MM.1S (cell line): ENCODE data around the gene PDSS2.

Experiments
- DNase-seq: peaks from one replicate; pipeline ENCODE4 v3.0.0-alpha.2; 2015
- H2AFZ ChIP-seq: fragments of 300-600 bp; sonication (generic); 2 replicates; pipeline ENCODE4 v1.6.0; 2016; ENCODE audit warnings: antibody characterized with exemption, low read length
- H3F3A ChIP-seq: fragments of 300-600 bp; sonication (generic); 2 replicates; pipeline ENCODE4 v1.6.1; 2016; ENCODE audit warnings: mild to moderate bottlenecking, antibody characterized with exemption, low read length, moderate library complexity, mixed read lengths; ENCODE audit not compliant: insufficient read depth
- H3K27ac ChIP-seq: fragments of 300-600 bp; sonication (generic); 2 replicates; pipeline ENCODE4 v1.5.1; 2016; ENCODE audit warnings: mild to moderate bottlenecking, low read length
- H3K27me3 ChIP-seq: fragments of 300-600 bp; sonication (generic); replicated peaks from 2 replicates; pipeline ENCODE4 v1.6.0; 2016; ENCODE audit warnings: low read length; ENCODE audit not compliant: insufficient read depth
- H3K36me3 ChIP-seq: fragments of 300-600 bp; sonication (generic); replicated peaks from 2 replicates; pipeline ENCODE4 v1.6.1; 2016; ENCODE audit warnings: mild to moderate bottlenecking, low read length, mixed read lengths; ENCODE audit not compliant: insufficient read depth
- H3K4me1 ChIP-seq: fragments of 300-600 bp; sonication (generic); 2 replicates; pipeline ENCODE4 v1.6.1; 2016; ENCODE audit warnings: low read length, mixed read lengths
- H3K4me2 ChIP-seq: fragments of 300-600 bp; sonication (generic); 2 replicates; pipeline ENCODE4 v1.6.0; 2016; ENCODE audit warnings: low read depth, low read length
- H3K4me3 ChIP-seq: fragments of 300-600 bp; sonication (generic); 2 replicates; pipeline ENCODE4 v1.5.1; 2016; ENCODE audit warnings: low read length, mixed read lengths
- H3K79me2 ChIP-seq: fragments of 300-600 bp; sonication (generic); 2 replicates; pipeline ENCODE4 v1.6.1; 2016; ENCODE audit warnings: mixed run types, low read length, mixed read lengths
- H3K9ac ChIP-seq: fragments of 300-600 bp; sonication (generic); 2 replicates; pipeline ENCODE4 v1.6.1; 2016; ENCODE audit warnings: low read length, mixed read lengths
- H3K9me2 ChIP-seq: fragments of 300-600 bp; sonication (generic); replicated peaks from 2 replicates; pipeline ENCODE4 v1.6.1; 2016; ENCODE audit warnings: mild to moderate bottlenecking, low read length, mixed read lengths; ENCODE audit not compliant: insufficient read depth
- H3K9me3 ChIP-seq: fragments of 300-600 bp; sonication (generic); replicated peaks from 2 replicates; pipeline ENCODE4 v1.6.1; 2016; ENCODE audit warnings: mild to moderate bottlenecking, low read length, mixed read lengths; ENCODE audit not compliant: insufficient read depth
- H4K20me1 ChIP-seq: fragments of 300-600 bp; sonication (generic); 2 replicates; pipeline ENCODE4 v1.6.1; 2016; ENCODE audit warnings: mild to moderate bottlenecking, low read length, moderate library complexity, mixed read lengths; ENCODE audit not compliant: insufficient read depth
- EZH2 ChIP-seq: fragments of 300-600 bp; sonication (generic); optimal IDR thresholded peaks from 2 replicates; pipeline ENCODE3; 2017; ENCODE audit warnings: low read depth, mild to moderate bottlenecking, antibody characterized with exemption, low read length, mixed read lengths
- EZH2phosphoT487 ChIP-seq: fragments of 300-600 bp; sonication (generic); IDR thresholded peaks from 2 replicates; pipeline ENCODE4 v1.6.1; 2018; ENCODE audit warnings: antibody characterized with exemption, low read length
- TF ChIP-seq, protein P1 (sequence below): fragments of 300-600 bp; sonication (generic); IDR thresholded peaks from 2 replicates; pipeline ENCODE4 v1.5.1; 2016; ENCODE audit warnings: antibody characterized with exemption, low read length, mixed read lengths

Gene PDSS2

DNA sequence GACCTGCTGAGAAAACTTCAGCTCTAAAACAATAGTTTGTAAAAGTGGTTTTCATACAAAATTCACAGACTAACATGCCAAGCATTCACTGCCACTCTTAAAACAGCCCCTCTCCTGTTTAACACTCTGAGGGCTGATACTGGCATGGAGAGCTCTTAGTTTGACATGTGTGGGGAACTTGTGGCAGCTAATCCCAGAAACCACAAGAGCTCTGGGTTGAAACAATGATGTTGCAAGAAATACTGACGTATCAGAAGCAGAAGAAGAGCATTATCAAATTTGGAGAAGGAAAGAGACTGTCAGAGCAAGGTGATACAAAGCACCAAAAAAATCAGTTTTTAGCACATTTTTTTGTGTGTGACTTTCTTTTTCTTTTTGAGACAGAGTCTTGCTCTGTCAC, 349.2 kb downstream of the PDSS2 start:
- peak; percentile 8 for DNase-seq
- TF ChIP-seq EZH2phosphoT487: no peak
- TF ChIP-seq, protein P1, sequence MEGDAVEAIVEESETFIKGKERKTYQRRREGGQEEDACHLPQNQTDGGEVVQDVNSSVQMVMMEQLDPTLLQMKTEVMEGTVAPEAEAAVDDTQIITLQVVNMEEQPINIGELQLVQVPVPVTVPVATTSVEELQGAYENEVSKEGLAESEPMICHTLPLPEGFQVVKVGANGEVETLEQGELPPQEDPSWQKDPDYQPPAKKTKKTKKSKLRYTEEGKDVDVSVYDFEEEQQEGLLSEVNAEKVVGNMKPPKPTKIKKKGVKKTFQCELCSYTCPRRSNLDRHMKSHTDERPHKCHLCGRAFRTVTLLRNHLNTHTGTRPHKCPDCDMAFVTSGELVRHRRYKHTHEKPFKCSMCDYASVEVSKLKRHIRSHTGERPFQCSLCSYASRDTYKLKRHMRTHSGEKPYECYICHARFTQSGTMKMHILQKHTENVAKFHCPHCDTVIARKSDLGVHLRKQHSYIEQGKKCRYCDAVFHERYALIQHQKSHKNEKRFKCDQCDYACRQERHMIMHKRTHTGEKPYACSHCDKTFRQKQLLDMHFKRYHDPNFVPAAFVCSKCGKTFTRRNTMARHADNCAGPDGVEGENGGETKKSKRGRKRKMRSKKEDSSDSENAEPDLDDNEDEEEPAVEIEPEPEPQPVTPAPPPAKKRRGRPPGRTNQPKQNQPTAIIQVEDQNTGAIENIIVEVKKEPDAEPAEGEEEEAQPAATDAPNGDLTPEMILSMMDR: no peak
- TF ChIP-seq EZH2: no peak
- Histone ChIP-seq H4K20me1 (no peaks in the 10 kb centered on the region), H3K4me1 (0 out of 2 replicates have a peak, but pooled peaks cover 5% of the 10 kb centered on the region), H3K27me3 (no peaks in the 10 kb centered on the region), H3F3A (peaks cover 8% of the 10 kb centered on the region), H3K27ac (no peak overlapping the region), H3K79me2 (peaks cover 22% of the 10 kb centered on the region), H3K9me3 (no peaks in the 10 kb centered on the region), H3K9me2 (no peaks in the 10 kb centered on the region), H3K36me3 (no peaks in the 10 kb centered on the region), H3K9ac (no peak overlapping the region), H2AFZ (no peak overlapping the region), H3K4me3 (no peak overlapping the region), H3K4me2 (no peak overlapping the region)

DNA sequence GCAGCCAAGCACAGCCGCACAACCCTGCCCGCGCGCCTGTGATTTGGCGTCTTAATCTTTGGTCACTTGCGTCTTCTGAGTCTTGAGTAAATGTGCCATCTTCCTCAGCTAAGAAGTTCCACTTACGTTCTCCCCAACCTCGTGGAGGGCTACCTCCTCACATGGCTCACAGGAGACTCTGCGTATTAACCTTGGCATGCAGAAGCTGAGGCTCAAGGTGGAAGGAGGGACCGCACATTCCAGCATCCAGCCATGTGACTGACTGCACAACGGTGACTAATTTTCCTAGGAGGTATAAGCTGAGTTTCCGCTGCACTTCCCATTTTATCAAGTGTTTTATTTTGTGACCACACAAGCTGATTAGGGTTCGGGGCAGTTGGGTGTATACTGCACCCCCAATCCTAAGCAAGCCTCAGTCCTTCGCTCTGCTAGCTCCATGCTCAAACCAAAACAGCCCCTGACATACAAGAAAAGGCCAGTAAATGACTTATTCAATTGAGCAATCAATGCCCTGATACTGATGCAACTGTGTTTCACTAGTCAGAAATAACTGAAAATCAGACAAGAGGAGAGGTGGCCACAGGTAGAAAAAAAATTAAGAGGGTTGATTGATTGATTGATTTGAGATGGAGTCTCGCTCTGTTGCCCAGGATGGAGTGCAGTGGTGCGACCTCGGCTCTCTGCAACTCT, 351.0 kb downstream of the PDSS2 start:
- Histone ChIP-seq H3K4me3 (no peak overlapping the region), H2AFZ (no peak overlapping the region), H3K9ac (no peak overlapping the region), H3K4me2 (no peak overlapping the region), H3K79me2 (peaks cover 17% of the 10 kb centered on the region), H3K9me3 (no peaks in the 10 kb centered on the region), H3K27me3 (no peaks in the 10 kb centered on the region), H3F3A (0 out of 2 replicates have a peak, but pooled peaks cover under 1% of the 10 kb centered on the region), H3K4me1 (0 out of 2 replicates have a peak, but pooled peaks cover under 1% of the 10 kb centered on the region), H3K27ac (no peak overlapping the region), H3K36me3 (no peaks in the 10 kb centered on the region), H3K9me2 (no peaks in the 10 kb centered on the region), H4K20me1 (no peaks in the 10 kb centered on the region)
- no peak for DNase-seq
- TF ChIP-seq EZH2phosphoT487: no peak
- TF ChIP-seq EZH2: no peak
- TF ChIP-seq, protein P1: no peak

DNA sequence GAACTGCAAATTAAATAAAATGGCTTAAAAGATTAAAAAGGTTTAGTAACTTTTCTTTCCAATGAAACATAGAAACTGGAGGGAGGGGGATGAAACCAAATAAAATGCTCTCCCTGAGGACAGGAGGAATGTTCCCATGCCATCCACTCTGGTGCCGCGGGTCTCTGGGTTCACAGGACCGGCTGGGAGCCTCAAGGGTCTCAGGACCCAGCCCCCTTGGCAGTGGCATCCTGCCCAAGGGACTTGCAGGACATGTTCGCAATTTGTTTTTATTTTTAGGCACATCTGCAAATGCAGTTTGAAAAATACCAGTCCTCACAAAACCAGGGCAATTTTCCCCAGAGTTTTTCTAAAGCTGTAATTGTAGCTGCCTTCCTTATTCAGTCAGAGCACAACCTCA, 351.6 kb downstream of the PDSS2 start:
- no peak overlapping the region for H3K9ac ChIP-seq
- H3K27me3 ChIP-seq: no peaks in the 10 kb centered on the region
- no peaks in the 10 kb centered on the region for H3K9me2 ChIP-seq
- no peaks in the 10 kb centered on the region for H3K9me3 ChIP-seq
- H3K4me1 ChIP-seq: no peaks in the 10 kb centered on the region
- TF ChIP-seq EZH2 (no peak), EZH2phosphoT487 (no peak)
- TF ChIP-seq, protein P1: no peak
- no peak overlapping the region for H2AFZ ChIP-seq
- no peaks in the 10 kb centered on the region for H3K36me3 ChIP-seq
- no peaks in the 10 kb centered on the region for H3F3A ChIP-seq
- H3K4me2 ChIP-seq: no peak overlapping the region
- no peak overlapping the region for H3K4me3 ChIP-seq
- no peaks in the 10 kb centered on the region for H4K20me1 ChIP-seq
- DNase-seq: no peak
- no peak overlapping the region for H3K27ac ChIP-seq
- peaks cover 13% of the 10 kb centered on the region; the same call in 1 of the 2 replicates for H3K79me2 ChIP-seq
